HK-2 (cell line): Measurements from ENCODE around the gene AVL9.

Source experiments
- DNase-seq: peaks from one replicate; pipeline ENCODE4 v3.0.0-alpha.2; 2018; ENCODE audit not compliant: unreplicated experiment

AVL9 gene

GRCh38 chr7:32533276-32534029 lies 38.2 kb downstream of the AVL9 start:
- no peak for DNase-seq

- DNase-seq: no peak
Measured at GRCh38 chr7:32535162-32535702, 39.9 kb downstream of the AVL9 start.

- no peak for DNase-seq
Measured at GRCh38 chr7:32536016-32536415, 40.7 kb downstream of the AVL9 start.

GRCh38 chr7:32536585-32536984 lies 41.3 kb downstream of the AVL9 start:
- DNase-seq: peak; percentile 25

DNA sequence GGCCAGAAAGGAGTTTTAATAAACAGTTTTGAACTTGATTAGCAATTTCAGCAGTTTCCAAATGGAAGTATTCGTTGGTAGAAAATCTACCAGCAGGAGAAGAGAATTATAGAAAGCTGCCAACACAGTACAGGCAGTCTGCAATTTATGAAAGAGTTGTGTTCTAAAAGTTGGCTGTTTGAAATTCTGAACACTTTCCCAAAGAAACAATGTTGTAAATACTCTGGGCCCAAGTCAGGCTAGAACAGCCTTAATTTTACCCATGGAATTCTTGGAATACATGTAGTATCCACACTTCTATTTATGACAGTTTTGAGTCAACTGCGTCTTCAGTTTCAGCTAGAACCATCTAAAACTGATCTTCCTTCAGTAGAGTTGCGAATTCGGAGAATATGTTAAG lies 42.5 kb downstream of the AVL9 start:
- DNase-seq: no peak

DNA sequence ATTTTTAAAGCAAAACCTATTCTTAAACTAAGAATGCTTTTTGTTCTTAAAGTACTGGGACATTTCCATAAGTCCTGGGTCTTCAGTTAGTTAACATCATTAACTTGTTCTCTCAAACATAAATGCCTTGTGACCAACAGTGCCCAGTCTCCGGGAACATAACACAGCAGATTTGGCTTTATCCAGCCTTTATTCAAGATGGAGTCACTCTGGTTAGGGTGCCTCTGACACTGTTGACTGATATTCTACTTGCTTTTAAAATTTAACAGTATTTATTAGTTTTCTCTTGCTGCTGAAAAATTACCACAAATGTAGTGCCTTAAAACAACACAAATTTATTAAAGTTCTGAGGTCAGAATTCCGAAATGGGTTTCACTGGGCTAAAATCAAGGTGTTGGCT lies 44.1 kb downstream of the AVL9 start:
- DNase-seq: no peak

GRCh38 chr7:32539919-32540531 lies 44.7 kb downstream of the AVL9 start:
- DNase-seq: no peak

GRCh38 chr7:32542595-32542994 lies 47.3 kb downstream of the AVL9 start:
- DNase-seq: no peak

- no peak for DNase-seq
Measured at GRCh38 chr7:32559480-32559879, 64.2 kb downstream of the AVL9 start.

GRCh38 chr7:32560075-32560474 lies 64.8 kb downstream of the AVL9 start:
- DNase-seq: no peak

- no peak for DNase-seq
Measured at GRCh38 chr7:32561613-32562012, 66.3 kb downstream of the AVL9 start.

DNA sequence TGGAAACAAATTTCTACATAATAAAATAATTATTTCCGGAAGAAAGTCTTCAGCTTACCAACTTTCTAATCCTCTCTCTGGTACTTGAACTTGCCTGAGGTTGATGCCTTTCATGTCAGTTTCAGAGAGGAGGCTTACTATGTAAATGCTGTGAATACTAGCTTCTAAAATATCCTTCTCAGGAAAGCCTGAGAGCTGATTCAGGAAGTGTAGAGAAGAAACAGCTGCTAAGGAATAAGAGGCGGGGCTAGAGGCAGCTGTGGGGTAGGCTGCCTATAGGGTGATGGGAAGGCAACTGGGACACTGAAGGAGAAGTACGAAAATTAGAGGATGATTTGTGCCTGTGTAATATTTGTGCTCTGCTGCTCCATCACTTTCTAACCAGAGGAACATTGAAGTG lies 69.3 kb downstream of the AVL9 start:
- DNase-seq: no peak

DNA sequence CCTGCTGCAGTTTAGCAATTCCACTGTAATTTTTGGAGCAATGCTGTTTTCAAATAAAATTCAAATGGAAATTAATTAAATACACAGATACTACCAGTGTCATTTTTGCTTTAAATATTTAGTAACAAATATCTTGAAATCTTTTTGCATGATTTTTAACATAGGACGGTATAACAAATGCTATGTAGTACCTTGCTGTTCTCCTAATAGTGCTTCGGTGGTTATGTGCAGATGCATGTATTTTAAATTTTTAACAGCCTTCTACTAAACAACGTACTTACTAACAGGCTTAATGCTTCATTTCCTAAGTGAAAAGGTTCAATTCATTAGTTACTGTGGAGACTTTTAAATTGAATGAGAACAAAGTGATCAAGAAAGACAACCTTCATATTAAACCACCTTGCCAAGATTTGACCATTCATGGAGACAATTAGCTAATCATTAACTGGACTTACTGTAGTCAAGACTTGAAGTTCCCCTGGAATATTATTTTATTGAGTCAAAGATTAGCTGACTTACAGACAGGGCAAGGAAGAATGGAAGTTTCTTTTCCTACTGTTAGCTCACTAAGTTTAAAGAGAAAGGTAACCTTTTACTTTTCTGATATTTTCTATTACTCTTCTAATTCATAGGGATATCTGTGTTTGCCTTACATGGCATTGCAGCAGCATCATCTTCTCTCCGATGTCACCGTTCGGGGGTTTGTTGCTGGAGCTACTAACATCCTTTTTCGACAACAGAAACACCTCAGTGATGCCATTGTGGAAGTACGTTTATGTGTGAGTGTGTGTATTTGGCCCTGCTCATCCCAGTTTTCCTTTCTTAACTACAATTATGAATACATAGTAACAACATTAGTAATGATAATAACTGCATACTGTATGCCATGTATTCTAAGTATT lies 74.3 kb downstream of the AVL9 start:
- no peak for DNase-seq

DNA sequence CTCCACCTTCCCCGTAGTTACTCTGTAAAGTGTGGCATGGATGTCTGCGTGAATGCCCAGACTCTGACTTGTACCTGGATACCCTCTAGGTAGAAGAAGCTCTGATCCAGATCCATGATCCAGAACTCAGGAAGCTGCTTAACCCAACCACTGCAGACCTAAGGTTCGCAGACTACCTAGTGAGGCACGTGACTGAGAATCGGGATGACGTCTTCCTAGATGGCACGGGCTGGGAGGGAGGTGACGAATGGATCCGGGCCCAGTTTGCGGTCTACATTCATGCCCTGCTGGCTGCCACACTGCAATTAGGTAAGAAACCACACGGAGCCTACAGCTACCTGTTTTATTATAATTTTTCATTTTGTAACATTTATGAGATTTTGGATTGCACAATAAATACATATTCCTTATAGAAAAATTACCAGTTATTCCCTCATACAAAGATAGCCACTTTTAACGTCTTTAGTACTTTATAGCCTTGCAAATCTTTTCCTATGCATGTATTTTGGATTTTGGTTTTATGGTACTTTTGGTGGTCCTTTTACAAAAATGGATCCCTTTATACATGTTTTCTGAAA lies 77.9 kb downstream of the AVL9 start:
- DNase-seq: no peak

- no peak for DNase-seq
Measured at GRCh38 chr7:32574626-32575025, 79.3 kb downstream of the AVL9 start.

GRCh38 chr7:32577421-32577820 lies 82.1 kb downstream of the AVL9 start:
- DNase-seq: no peak

- no peak for DNase-seq
Measured at GRCh38 chr7:32579776-32580175, 84.5 kb downstream of the AVL9 start.

GRCh38 chr7:32580646-32581045 lies 85.4 kb downstream of the AVL9 start:
- no peak for DNase-seq

DNA sequence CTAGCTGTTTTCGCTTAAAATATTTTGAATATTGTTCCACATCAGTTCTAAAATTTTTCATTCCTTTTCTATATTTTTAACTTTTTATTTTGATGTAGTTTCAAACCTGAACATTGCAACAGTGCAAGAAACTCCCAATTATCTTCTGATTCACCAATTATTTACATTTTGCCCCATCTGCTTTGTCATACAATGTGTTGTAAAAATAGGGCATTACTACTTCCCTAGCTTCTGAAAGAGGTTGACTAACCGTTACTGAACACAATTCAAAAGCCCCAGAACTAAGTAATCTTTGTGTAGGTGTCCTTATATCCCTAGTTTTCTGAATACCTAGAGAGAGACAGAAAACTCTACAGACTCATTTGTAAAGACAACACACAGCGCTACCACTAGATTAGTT lies 86.7 kb downstream of the AVL9 start:
- no peak for DNase-seq

- no peak for DNase-seq
Measured at GRCh38 chr7:32583791-32584190, 88.5 kb downstream of the AVL9 start.

- no peak for DNase-seq
Measured at GRCh38 chr7:32586291-32587221, 91.3 kb downstream of the AVL9 start.
